Transverse colon (tissue), 4 donors: Measurements from ENCODE around the gene CTNND2. TPM values are rescaled to one million over a fixed set of nuclear protein-coding genes. Genes with fewer than 3 reads are reported as not detected.

Source experiments
- DNase-seq: peaks from one replicate; pipeline ENCODE4 v3.0.0-alpha.2; 2019
- H3K27ac ChIP-seq, 4 donors: fragments of 200-600 bp; sonication (generic); 2 replicates each; pipeline ENCODE4 v1.5.1; 2016 to 2018; ENCODE audit warnings: inconsistent platforms in 4 of 4
- H3K27me3 ChIP-seq: fragments of 200-600 bp; sonication (generic); 2 replicates; pipeline ENCODE4 v1.5.1; 2017; ENCODE audit warnings: inconsistent platforms
- H3K36me3 ChIP-seq, 4 donors: fragments of 200-600 bp; sonication (generic); 2 replicates each; pipeline ENCODE4 v1.5.1; 2017 to 2019; ENCODE audit warnings: inconsistent platforms in 4 of 4
- H3K4me1 ChIP-seq, 4 donors: fragments of 200-600 bp; sonication (generic); 2 replicates each; pipeline ENCODE4 v1.5.1; 2017 to 2020; ENCODE audit warnings: inconsistent platforms in 4 of 4
- H3K4me3 ChIP-seq, 4 donors: fragments of 200-600 bp; sonication (generic); 1 replicate in 1 of 4; 2 replicates in 3 of 4; pipeline versions ENCODE4 v1.5.1 to v1.6.1; 2017 to 2019; ENCODE audit warnings: inconsistent platforms in 4 of 4
- H3K9me3 ChIP-seq, 2 donors: fragments of 200-600 bp; sonication (generic); 2 replicates each; pipeline ENCODE4 v1.5.1; 2017 to 2019; ENCODE audit warnings: inconsistent platforms in 2 of 2
- EP300 ChIP-seq: sonication (generic); formaldehyde crosslinking; IDR thresholded peaks from one replicate; pipeline ENCODE4 v1.6.1; 2017; ENCODE audit warnings: antibody characterized with exemption, low read depth
- POLR2A ChIP-seq: fragments of 450-650 bp; IDR thresholded peaks from one replicate; pipeline ENCODE4 v1.6.1; 2016; ENCODE audit warnings: antibody characterized with exemption, mild to moderate bottlenecking, moderate library complexity
- POLR2AphosphoS5 ChIP-seq, 3 donors: sonication (generic); formaldehyde crosslinking; IDR thresholded peaks; one replicate each; pipeline ENCODE4 v1.6.1; 2016; ENCODE audit warnings: antibody characterized with exemption in 3 of 3
- WGBS, 2 donors: methylation state at CpG; one replicate each; pipeline ENCODE4 v1.1.5; 2018; ENCODE audit warnings: low coverage in 1 of 2; 5-methylcytosine and 5-hydroxymethylcytosine counted together
- in situ Hi-C, 4 donors: fragments of 200-750 bp; cut with MboI; loops; one replicate each; pipeline versions ENCODE4 v1.15.0 to v1.15.1; 2017; ENCODE audit warnings: low sequenced_read_pairs in 3 of 4, low pct_ligation_motif_present in 1 of 4, low pct_unique_long_range_greater_than_20kb in 1 of 4
- intact Hi-C: fragments of 100-400 bp; cut with DNase I; formaldehyde crosslinking; loops from one replicate; pipeline ENCODE4 v1.15.1; 2023; ENCODE audit warnings: low total_unique reads
- total RNA-seq, 4 donors: library from RNA; depleted of rRNA; stranded (reverse); fragments of >200 nt; gene quantifications; one replicate each; pipeline ENCODE4 v1.1.0, GENCODE V29; 2016
- TF ChIP-seq, protein P1 (sequence below), 5 experiments: fragments of 200-600 bp in 3 of 5; fragments of 450-650 bp in 2 of 5; sonication (generic) in 3 of 5; IDR thresholded peaks; 1 replicate in 2 of 5; 2 replicates in 3 of 5; pipeline ENCODE4 v1.5.1; 2016 to 2017; ENCODE audit warnings: antibody characterized with exemption in 5 of 5, inconsistent platforms in 3 of 5, mild to moderate bottlenecking in 2 of 5, moderate library complexity in 1 of 5

CTNND2 gene
- total RNA-seq, 4 donors from 2014 or later: 1.9 to 2.1 TPM; not detected in 2

DNA sequence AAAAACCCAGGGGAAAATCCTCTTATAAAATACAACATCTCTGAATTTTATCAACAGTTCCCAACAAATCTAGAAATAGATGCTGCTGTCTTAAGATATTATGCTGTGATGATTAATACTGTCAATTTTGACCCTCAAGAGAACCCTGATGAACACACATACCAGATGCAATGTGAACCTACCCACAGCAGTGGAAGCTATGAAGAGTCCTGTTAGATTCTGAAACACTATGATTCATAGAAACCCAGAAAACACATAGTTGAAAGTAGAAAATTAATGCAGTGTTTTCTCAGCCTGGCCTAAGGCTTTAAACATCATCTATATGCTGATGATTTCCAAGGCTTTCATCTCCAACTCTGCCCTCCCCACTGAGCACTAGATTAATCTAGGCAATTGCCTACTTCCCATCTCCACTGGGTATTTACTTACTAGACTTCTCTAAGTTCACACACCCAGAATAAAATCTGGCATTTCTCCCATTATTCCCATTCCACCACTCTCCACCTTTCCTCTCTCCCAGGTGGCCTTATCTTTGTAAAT lies 296.2 kb downstream of the CTNND2 start:
- no peak overlapping the region for H3K4me3 ChIP-seq
- no peaks in the 10 kb centered on the region for H3K27me3 ChIP-seq
- in situ Hi-C loops (no loop called here), intact Hi-C loops (no loop called here)
- H3K9me3 ChIP-seq: no peaks in the 10 kb centered on the region
- H3K4me1 ChIP-seq: no peaks in the 10 kb centered on the region
- TF ChIP-seq EP300: no peak
- no peak for TF ChIP-seq POLR2AphosphoS5 (IDR thresholded peaks at IDR 0.05)
- TF ChIP-seq POLR2A: no peak
- TF ChIP-seq, protein P1, sequence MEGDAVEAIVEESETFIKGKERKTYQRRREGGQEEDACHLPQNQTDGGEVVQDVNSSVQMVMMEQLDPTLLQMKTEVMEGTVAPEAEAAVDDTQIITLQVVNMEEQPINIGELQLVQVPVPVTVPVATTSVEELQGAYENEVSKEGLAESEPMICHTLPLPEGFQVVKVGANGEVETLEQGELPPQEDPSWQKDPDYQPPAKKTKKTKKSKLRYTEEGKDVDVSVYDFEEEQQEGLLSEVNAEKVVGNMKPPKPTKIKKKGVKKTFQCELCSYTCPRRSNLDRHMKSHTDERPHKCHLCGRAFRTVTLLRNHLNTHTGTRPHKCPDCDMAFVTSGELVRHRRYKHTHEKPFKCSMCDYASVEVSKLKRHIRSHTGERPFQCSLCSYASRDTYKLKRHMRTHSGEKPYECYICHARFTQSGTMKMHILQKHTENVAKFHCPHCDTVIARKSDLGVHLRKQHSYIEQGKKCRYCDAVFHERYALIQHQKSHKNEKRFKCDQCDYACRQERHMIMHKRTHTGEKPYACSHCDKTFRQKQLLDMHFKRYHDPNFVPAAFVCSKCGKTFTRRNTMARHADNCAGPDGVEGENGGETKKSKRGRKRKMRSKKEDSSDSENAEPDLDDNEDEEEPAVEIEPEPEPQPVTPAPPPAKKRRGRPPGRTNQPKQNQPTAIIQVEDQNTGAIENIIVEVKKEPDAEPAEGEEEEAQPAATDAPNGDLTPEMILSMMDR (IDR thresholded peaks at IDR 0.05): no peak
- DNase-seq: no peak
- no peak overlapping the region for H3K27ac ChIP-seq
- no peaks in the 10 kb centered on the region for H3K36me3 ChIP-seq

DNA sequence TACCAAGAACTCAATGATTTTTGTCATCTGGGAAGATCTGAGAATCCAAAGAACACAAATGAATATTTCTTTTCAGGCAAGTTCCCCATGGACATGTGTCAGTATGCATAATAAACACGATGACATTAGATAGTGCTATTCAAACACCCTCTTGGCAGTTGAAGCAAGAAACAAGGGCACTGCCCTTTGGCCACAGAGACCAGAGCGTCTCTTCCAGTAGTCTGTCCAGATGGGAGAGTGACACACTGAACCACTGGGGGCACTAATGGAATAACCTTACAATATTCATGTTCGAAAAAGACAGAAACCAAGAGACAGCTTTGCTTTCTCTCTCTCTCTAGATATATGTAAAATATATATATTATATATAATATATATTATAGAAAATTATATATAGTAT lies 301.9 kb downstream of the CTNND2 start:
- no peak for DNase-seq
- intact Hi-C loops: no loop called here
- Histone ChIP-seq H3K36me3 (no peaks in the 10 kb centered on the region), H3K27ac (no peak overlapping the region), H3K9me3 (no peaks in the 10 kb centered on the region), H3K4me3 (no peak overlapping the region), H3K27me3 (no peaks in the 10 kb centered on the region), H3K4me1 (no peaks in the 10 kb centered on the region)
- WGBS, 2 donors: 67 to 74% methylated on average over 2 to 3 of the region's 3 CpGs
- TF ChIP-seq POLR2AphosphoS5 (IDR thresholded peaks at IDR 0.05): no peak
- no peak for TF ChIP-seq EP300
- TF ChIP-seq, protein P1 (IDR thresholded peaks at IDR 0.05): no peak
- TF ChIP-seq POLR2A: no peak
- in situ Hi-C loops: no loop called here

DNA sequence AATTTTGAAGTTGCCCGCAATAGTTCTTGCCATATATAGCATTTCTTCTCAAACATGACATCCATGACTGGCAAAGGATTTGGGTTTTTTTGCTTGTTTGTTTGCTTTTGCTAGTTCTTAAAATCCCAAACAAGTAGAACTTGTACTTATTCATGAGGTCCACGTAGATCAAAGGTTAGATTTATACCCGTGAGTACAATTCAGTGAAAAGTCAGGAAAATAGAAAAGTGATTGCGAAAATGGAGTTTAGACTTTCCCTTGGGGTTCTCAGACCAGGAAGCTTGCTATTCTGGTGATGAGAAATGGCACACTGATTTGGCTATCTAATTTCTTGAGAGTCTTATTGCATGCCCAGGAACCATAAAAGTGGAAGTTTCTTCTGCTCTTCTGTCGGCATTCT lies 304.7 kb downstream of the CTNND2 start:
- H3K9me3 ChIP-seq: no peaks in the 10 kb centered on the region
- H3K4me1 ChIP-seq: no peaks in the 10 kb centered on the region
- no peaks in the 10 kb centered on the region for H3K36me3 ChIP-seq
- 73 to 85% methylated on average over 5 of the region's 5 CpGs for WGBS, 2 donors
- in situ Hi-C loops: no loop called here
- H3K27ac ChIP-seq: no peak overlapping the region
- H3K27me3 ChIP-seq: no peaks in the 10 kb centered on the region
- TF ChIP-seq POLR2AphosphoS5 (IDR thresholded peaks at IDR 0.05) (no peak), EP300 (no peak)
- no peak overlapping the region for H3K4me3 ChIP-seq
- no peak for DNase-seq
- intact Hi-C loops: no loop called here

DNA sequence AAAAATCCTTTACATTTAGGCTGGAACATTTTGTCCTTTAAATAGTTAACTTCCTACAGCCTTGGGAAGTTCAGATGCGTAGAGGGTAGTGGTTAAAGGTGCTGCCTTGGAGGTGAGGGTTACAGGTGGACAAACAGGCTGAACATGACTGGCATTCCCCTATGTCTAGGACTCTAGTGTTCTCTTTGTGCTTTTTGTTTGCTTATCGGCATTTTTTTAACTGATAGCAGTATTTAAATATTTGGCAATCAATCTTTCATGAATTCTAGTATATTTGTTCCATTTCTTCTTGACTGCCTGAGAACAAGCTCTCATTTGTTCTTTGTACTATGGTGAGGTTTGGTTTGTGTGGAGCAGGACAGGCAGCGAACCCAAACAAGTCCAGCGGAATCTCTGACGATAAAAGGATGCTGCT lies 307.6 kb downstream of the CTNND2 start:
- H3K4me3 ChIP-seq: no peak overlapping the region
- 67 to 88% methylated on average over 3 to 5 of the region's 5 CpGs for WGBS, 2 donors
- no peaks in the 10 kb centered on the region for H3K9me3 ChIP-seq
- H3K27ac ChIP-seq: no peak overlapping the region
- no peaks in the 10 kb centered on the region for H3K4me1 ChIP-seq
- no peaks in the 10 kb centered on the region for H3K27me3 ChIP-seq
- no peaks in the 10 kb centered on the region for H3K36me3 ChIP-seq
- TF ChIP-seq, protein P1 (IDR thresholded peaks at IDR 0.05): no peak
- TF ChIP-seq EP300 (no peak), POLR2A (no peak), POLR2AphosphoS5 (IDR thresholded peaks at IDR 0.05) (no peak)
- DNase-seq: no peak
- intact Hi-C loops: no loop called here
- in situ Hi-C loops: no loop called here

DNA sequence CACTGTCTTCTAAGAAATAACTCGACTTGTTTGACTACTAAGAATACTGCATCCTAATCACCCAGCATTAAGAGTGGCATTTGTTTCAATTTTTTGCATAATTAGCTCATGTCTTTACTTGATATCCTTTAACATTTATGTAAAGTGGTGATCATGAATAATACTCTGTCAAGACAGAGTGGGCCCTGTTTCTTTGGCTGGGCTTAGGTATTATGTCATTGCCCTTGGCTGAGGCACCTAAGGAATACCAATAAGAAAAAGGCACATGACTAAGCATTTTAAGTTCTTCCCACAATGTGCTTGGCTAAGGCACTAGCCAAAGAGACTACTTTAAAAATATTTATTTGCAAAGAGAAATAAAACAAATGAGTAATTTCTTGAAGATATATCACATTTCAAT lies 308.1 kb downstream of the CTNND2 start:
- Histone ChIP-seq H3K4me1 (no peaks in the 10 kb centered on the region), H3K4me3 (no peak overlapping the region), H3K27me3 (no peaks in the 10 kb centered on the region), H3K9me3 (no peaks in the 10 kb centered on the region), H3K27ac (no peak overlapping the region), H3K36me3 (no peaks in the 10 kb centered on the region)
- WGBS, 2 donors: 70 to 73% methylated on average over 1 of the region's 1 CpG
- no peak for DNase-seq
- intact Hi-C loops (no loop called here), in situ Hi-C loops (no loop called here)
- TF ChIP-seq POLR2A (no peak), POLR2AphosphoS5 (IDR thresholded peaks at IDR 0.05) (no peak), EP300 (no peak)
- TF ChIP-seq, protein P1 (IDR thresholded peaks at IDR 0.05): no peak
